ENCODE measurements around the gene CCDC60.

Gene CCDC60, protein sequence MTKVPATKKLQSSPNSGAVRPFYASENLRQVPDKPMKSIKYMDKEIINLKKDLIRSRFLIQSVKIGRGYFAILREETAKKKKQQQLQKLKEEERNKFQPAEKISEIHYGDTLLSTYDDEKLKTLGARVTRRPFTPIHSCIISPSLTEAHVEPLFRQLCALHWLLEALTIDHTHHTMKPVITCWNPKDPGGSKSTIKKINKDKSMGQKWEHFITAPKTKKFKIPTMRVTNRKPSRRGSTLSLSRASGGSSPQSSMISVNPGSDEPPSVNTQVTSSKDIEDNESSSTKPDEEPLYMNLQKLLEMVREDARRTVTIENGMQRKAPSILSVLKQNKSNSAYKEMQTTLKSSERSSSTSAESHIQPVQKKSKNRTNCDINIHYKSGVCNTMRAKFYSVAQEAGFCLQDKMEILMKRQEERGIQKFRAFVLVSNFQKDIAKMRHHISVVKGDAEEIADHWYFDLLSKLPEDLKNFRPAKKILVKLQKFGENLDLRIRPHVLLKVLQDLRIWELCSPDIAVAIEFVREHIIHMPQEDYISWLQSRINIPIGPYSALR

DNA sequence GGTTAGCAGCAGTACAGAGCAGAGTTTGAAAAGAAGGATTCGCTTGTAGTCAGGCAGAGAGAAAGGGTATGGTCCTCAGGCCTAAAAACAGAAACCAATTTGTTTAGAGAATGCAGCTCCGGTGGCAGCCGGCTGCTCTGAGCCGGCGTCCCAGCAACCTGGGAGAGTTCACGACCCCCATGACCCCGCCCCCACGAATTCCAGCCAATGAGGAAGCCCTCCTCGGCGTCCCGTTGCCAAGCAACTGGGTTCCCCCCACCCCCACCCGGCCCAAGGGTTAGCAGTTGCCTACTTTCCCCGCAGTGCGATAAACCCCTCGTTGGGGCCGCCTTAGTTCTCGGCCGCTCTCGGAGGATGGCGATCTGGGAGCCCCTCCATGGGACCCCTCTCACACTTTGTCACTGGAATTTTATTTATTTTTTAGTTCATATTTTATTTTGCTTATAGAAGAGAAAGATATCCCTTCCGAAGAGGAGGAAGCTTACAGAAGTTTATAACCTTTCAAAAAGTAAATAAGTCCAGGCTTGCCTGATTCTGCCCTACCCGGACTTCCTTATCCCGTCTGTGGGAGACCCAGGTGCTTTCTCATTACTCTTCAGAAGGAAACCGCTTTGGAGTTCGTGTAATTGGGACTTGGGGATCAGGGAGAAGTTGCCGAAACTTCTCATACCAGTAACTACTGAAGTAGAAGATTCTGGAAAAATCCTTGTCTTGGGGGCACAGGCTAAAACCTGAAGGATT is at the start of gene CCDC60:
TSS of gene CCDC60 (plus strand) at position 300 of the 741 bp plus-strand sequence. CDS start 448 bp downstream, outside the sequence.
- no peak for DNase-seq (ENCODE audit: low read depth)

DNA sequence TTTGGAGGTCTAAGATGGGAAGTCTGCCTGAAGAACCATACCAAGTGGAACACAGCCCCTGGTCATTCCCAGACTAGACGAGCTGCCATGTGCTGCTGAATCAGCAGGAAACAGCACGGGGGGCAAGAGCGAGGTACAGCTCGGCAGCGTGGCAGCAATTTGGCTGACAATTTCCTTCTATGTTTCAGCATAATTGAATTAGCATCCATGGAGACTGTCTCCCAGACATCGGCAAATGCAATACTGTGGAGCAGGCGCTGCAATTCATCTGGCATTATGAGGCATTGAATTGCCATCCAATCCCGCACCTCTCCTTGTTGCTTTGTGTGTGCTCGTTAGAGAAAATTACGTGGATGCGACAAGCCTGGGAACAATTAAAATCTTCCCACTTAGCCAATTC is 46.0 kb upstream of the CCDC60 start:
- DNase-seq (ENCODE audit: low read depth) = no peak

DNA sequence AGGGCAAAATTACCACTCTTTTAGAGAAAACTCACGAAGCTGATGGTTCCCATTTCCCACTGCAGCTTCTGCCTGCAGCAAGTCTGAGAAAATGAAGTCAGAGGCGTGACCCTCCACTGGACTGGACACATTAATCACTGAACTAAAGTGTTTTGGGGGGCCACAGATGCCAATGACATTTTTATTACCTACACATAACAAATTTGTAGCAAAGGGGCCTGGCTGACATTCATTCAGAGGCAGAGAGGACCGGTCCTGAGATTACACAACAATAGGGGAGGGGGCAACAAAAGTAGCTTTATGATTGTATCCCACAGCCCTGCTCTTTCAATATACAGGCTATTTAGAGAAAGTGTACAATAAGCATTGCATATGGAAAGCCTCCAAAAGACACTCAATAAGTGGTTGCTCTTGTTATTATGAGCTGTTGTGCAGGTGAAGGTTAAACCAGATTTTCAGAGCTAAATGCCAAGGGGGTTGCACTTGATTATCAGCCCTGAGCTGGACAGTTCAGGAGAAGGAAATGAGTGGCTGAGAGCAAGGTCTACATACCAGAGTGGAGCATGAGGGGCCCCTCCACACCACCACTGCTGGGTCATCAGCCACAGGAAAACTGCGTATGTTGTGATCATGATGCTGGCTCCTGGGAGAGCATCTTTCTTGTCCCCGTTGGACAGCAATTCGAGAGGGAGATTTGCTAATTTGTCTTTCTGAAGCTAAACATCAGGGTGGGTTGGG is 41.5 kb upstream of the CCDC60 start:
- no peak for DNase-seq (ENCODE audit: low read depth)

DNA sequence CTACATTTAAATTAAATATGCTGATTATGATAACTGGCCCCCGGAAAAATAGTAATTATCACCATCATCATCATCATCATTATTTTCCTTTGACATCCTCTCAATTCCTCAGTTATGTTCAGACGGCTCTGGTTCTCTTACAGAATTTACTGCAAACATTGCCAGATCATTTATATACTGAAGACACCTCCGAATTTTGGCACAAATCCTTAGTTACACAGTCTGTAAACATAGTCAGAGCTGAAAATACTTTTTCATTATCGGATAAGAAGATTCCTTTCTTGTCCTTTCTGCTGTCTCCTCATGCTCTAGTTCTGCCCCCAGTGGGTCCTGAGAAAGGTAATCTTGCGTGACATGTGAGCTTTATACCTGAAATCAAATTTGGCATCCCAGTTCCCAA is 40.3 kb upstream of the CCDC60 start:
- DNase-seq (ENCODE audit: low read depth) = no peak

DNA sequence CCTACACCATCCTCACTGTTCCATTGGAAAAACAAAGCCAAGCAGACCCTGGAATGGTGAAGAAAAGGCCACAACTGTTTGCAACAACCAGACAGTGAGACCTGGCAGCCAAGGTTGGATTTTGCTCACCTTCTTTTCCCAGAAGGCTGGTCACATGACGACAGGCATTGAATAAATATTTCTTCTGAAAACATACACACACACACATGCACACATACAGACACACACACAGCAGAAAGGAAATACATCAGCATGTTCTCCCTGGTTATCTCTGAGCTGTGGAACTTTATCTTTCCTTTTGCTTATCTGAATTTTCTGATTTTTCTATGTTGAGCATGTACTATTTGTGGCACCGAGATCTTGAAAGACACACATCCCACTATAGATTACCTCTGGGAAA is 38.0 kb upstream of the CCDC60 start:
- DNase-seq (ENCODE audit: low read depth) = no peak

DNA sequence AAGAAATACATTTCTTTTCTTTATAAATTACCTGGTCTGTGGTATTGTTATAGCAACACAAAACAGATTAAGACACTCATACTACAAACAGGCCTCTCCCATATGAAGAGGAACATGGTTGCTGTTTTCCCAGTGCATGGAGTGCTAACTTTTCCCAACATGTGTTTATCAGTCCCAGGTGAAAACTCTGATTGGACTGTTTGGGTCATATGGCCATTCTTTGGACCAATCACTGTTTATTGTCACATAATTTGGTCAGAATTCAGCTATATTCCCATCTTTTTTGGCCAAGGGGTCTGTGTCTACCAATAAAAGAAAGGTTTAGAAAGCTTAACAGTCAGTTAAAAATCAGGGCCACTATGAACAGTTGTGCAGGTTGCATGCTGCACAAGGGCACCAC is 35.4 kb upstream of the CCDC60 start:
- no peak for DNase-seq (ENCODE audit: low read depth)

DNA sequence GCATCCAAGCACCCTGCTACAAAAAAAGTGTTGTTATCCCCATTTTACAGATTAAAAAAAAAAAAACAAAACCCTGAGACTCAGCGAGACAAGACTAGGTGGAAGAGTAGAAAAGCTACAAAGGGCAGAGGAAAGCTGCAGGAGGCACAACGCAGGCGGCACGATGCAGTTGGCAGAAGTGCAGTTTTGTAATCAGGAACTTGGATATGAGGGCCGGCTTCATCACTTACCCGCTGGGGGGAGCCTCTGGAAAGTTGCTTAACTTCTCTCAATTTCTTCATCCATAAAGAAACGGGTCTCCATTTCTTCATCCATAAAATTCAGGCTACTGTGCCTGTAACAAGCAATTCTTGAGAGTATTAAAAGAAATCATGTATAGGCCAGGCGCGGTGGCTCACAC is 33.1 kb upstream of the CCDC60 start:
- DNase-seq (ENCODE audit: low read depth) = no peak

DNA sequence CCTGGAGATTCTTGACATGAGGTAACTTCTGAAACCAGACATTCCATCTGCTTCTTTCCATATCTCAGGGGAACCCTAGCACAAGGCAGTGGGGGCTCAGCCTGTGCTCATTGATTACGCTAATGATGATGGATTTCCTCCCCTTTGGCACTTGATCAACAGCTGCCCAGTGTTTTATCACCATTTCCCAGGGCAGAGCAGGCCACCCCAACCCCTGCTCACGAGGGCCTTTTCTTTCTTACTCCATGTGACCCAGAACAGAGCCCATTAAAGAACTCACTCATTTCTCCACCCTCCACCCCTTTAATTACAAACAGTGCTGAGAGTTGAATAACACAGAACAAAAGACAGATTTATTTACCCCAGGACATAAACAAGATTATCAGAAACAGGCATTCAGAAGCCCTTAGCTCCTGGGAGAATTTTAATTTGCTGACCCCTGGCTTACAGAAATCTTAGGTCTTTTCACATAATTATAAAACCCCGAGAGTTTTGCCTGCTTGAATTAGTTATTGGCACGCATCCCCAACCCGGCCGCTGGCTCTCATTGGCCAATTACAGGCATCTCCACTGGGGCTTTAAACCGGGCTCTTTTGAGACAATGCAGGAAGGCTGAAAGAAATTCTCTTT is 32.0 kb upstream of the CCDC60 start:
- no peak for DNase-seq (ENCODE audit: low read depth)

DNA sequence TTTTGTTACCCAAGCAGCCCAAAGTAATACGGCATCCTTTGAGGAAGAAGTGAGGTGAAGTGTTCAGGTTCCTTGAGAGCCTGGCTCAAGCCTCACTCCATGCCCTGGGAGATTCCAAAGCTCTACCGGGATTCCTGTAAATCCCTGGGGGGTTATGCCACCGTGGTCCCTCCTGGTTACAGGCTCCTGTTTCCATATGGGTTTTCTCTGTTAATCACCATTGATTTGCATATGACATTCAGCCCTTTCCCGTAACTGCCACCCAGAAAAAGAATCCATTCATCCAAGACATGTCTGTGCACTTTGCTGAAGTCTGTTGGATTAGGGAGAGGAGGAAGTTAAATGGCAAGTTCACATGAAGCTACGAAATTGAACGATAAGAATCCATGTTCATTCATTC is 27.9 kb upstream of the CCDC60 start:
- DNase-seq (ENCODE audit: low read depth) = no peak

DNA sequence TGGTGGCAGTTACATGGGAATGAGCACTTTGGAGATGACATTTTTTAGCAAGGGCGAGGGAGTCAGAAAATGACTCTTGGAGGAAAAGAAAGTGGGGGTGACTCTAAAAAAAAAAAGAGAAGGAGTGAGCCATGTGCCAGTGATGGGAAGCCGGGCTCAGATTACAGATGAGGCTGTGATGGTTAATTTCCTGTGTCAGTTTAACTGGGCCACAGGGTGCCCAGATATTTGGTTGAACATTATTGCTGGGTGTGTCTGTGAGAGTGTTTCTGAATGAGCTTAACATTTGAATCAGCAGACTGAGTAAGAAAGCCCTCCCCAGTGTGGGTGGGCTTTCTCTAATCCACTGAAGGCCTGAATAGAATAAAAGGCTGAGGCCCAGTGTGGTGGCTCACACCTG is 26.8 kb upstream of the CCDC60 start:
- DNase-seq (ENCODE audit: low read depth) = no peak

DNA sequence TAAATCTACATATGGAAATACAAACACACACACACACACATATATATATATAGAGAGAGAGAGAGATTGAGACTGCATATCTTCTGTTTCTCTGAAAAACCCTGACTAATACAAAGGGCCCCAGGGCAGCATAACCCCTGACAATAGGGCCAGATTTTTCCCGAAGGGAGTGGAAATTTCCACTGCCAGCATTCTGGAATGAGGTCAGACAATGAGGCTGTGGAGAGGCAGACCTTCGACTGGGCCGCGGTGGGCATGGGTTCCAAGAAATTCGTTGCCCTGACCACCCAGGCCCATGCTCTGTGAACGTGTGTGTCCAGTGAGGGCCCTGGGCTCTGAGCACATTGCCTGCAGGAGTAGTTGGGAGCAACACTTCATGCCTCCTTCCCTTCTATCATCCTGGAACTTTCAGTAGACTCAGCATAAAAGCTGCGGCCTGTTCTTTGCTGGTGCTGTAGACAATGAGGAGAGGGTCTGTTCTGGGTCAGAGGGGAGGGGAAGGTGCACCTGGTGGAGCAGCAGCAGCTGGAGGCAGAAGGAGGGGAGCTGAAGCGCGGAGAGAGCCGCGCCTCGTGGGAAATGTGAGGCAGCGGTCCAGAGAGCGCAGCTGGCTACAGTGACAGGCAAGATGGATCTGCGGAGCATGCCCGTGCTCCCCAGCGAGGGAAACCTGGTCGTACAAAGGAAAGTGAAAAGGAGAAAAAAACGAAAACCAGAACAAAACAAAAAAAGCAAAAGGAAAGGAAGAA is 25.6 kb upstream of the CCDC60 start:
- DNase-seq (ENCODE audit: low read depth) = no peak

DNA sequence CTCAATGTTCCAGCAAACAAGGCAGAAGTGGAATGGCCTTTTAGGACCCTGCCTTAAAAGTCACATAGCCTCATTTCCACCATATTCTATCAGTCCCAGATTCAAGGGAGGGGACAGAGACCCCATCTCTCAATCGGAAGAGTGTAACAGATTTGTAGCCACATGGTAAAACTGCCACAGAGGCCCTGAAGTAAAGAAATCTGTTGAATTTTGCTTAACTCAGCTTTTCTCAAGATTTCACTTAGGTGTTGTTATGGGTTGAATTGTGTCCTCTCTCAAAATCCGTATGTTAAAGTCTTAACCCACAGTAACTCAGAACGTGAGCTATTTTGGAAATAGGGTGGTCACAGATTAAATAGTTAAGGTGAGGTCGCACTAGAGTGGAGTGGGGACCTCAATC is 22.7 kb upstream of the CCDC60 start:
- no peak for DNase-seq (ENCODE audit: low read depth)

DNA sequence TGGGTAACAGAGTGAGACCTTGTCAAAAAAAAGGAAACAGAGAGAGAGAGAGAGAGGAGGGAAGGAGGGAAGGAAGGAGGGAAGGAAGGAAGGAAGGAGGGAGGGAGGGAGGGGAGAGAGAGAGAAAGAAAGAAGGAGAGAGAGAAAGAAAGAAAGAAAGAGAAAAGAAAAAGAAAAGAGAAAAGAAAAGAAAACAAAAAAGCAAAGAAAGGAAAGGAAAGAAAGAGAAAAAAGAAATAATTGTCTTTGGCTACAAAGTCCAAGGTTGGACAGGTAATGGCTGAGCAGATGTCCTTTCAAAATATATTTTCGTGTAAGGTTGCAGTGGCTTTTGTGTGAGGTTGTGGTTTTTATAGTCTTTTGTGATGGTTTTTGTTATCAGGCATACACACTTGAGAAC is 21.6 kb upstream of the CCDC60 start:
- DNase-seq (ENCODE audit: low read depth) = no peak

DNA sequence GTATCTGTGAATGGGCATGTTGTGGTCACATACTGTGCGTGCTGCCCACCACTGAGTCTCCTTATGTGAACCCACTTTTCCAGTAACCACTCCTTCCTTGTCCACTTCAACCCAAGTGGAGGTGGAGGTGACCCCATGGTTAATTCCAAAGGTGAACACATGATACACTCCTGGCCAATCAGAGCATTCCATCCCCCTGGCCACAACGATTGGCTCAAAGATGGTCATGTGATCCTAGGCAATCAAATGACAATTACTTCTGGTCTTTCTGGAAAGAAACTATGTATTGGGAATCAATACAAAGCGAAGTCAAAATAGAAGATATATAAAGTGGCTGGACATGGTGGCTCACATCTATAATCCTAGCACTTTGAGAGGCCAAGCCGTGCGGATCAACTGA is 20.2 kb upstream of the CCDC60 start:
- DNase-seq (ENCODE audit: low read depth) = no peak

DNA sequence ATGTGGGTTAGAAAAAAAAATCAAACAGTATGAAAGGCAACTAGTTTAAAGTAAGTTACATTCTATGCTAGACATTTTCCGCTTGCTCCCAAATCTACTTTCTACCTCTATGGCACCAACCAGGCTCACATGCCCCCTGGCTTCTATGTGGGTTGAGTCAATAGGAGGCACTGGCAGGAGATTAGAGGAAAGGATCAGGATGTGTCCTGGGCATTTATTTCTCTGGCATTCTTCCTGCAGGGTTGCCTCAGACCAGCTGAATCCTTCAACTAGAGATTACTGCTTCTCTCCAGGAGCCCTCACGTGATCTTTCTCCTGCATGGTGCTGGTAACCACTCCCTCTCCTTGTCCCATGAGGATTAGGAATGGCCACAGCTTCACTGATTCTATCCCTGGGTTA is 14.9 kb upstream of the CCDC60 start:
- no peak for DNase-seq (ENCODE audit: low read depth)

DNA sequence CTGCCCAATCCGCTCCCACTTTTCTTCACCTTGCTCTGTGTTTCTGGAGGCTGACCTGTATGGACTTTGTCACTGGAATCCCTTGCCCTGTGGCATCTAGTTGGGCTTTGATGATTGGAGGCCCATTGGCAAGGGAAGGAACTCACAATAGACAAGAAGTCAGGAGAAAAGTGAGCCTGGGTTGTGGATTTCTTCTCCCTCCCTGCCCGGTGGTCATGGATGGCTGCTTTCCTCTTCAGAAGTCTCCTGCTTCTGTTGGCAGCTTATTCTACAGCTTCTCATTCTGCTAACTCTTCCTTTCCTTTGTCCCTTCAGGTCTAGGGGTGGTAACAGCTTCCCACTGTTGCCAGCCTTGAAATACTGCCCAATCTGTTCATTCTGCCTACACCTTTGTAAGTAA is 13.9 kb upstream of the CCDC60 start:
- no peak for DNase-seq (ENCODE audit: low read depth)

DNA sequence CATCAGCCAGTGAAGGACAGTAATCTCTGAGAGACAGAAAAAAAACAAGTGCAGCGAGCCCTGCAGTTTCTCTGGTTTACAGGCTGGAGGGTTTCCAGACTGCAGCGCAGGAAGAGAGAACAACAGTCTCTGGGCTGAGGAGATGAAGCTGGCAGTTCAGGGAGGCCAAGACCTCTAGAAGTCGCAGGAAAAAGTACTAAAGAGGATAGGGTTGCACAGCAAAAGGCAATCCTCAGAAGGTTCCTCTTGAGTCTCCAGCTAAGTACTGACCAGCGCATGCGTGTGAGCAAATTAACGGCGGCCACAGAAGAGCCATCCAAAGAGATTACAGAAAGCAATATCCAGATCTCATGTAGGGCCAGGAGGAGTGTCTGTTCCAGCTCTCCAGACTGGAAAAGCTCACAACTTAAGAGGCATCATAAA is 12.2 kb upstream of the CCDC60 start:
- DNase-seq (ENCODE audit: low read depth) = no peak

DNA sequence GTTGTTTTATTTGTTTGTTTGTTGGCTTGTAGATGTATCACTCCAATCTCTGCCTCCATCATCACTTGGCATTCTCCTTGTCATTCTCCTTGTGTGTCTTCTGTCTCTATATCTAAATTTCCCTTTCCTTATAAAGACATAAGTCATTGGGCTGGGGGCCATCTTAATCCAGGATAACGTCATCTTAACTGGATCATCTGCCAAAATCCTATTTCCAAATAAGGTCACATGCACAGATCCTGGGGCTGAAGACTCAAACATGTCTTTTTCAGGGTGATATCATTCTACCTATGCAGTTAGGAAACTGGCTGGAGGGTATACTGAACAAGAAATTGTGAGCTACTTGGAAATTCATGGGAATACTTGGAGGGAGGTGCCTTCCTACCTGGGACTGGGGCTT is 8.7 kb upstream of the CCDC60 start:
- no peak for DNase-seq (ENCODE audit: low read depth)

DNA sequence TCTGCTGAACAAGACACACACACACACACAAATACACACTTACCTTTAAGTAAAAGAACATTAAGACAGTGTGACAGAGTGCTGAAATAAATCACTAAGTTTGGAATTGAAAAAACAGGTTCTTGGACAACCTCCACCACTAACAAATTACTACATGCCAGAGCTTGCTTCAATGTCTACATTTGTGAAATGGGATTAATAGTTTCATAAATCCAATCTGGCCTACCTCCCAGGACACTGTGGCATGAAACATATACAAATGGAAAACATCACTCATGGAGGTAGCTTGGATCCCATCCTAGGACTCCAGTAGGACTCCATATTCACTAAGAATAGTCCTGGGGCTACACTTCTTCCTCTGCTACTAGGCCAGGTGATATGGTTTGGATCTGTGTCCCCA is 8.2 kb upstream of the CCDC60 start:
- no peak for DNase-seq (ENCODE audit: low read depth)

DNA sequence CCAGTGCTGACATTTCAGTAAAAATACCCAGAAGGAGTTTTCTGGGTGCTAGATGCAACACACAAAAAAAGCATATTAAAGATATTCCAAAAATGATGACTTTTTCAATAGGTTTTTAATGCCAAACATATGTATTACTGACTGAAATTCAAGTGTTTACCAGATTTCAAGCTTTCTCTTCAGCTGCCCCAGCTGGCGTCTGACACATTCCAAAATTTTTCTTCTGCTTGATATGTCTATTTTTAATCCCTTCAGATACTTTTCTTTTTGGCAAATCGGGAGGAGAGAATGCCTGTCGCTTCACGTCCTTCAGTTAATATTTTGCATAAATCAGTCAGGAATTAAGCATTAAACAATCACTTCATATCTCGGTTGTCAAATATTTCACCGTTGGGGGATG is 7.1 kb upstream of the CCDC60 start:
- no peak for DNase-seq (ENCODE audit: low read depth)

DNA sequence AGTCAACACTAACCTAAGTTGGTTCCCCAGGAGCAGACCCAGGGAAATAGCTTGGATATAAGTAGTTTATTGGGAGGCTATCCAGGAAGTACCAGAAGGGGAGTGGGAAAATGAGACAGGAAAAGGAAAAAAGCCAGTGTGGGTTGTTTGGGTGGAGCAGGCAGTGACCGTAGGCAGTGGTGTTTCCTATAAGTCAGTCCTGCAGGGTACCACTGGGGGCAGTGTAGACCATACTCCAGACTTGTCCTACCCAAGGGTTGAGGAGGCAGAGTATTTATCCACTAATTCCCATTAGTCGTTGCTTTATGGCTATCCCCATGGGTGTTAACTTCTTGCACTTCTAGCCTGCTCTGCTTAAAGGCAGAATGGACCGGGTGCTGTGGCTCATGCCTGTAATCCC is 6.4 kb upstream of the CCDC60 start:
- no peak for DNase-seq (ENCODE audit: low read depth)
